Measurements from ENCODE around the gene BRD3OS.

DNA sequence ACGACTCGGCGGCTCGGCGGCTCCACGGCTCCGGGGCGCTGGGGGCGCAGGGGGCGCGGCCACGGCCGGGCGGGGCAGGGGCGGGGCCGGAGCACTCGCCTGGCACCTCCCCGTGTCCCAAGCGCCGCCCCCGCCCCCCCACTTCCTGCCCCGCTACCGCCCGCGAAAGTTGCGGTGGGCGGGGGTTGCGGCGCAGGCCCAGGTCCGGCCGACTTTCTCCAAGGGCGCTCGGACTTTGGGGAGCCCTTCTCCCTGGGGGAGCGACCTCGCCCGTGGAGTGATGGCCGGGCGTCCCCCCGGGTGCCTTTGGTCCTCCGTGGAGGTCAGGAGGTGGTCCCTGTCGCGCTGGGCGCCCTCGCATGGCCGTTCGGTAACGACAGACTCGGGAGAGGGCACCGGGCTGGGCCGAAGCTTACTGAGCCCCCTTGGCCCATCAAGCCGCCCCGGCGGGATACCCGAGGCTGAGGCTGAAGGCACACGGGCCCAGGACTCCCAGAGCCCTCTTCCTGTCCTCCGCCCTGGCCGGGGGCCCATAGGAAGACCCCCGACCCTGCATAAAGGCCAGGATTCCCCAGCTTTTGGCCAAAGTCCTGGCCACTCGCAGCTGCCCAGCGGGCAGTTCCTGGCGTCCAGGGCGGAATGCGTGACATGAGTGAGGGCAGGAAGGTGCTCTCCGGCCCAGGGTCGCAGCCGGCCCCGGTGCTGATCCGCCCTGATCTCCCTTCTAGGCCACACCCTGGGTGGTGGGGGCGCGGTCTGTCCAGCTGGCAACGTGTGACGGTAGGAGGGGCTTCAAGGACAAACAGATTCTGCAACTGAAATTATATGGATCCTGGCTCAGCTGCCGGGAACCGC is 32.3 kb upstream of the BRD3OS start:
- peak; percentile 53 for TF ChIP-seq CTCF (IDR thresholded peaks at IDR 0.05)
- no peak for TF ChIP-seq EZH2 (IDR thresholded peaks at IDR 0.05; ENCODE audit: borderline replicate concordance, insufficient read depth, low read depth, low read length, poor library complexity, severe bottlenecking)
